GM23338 (cell line): ENCODE data around the gene KIF18A. TPM values are rescaled to one million over a fixed set of nuclear protein-coding genes. Genes with fewer than 3 reads are reported as not detected.

Experiments
- ATAC-seq: fragments of 200-7000 bp; cut with Tn5 transposase; 3 replicates; pipeline ENCODE4 v1.9.1; 2020
- DNase-seq: peaks from one replicate; pipeline ENCODE4 v3.0.0-alpha.2; 2015; ENCODE audit warnings: low spot score
- H2AFZ ChIP-seq: fragments of 200-600 bp; sonication (generic); 2 replicates; pipeline ENCODE4 v1.8.0; 2016; ENCODE audit warnings: antibody characterized with exemption, mild to moderate bottlenecking, moderate library complexity
- H3F3A ChIP-seq: fragments of 200-600 bp; sonication (generic); replicated peaks from 2 replicates; pipeline ENCODE4 v1.8.0; 2017; ENCODE audit warnings: antibody characterized with exemption, mixed run types, low read depth
- H3K27ac ChIP-seq: fragments of 200-600 bp; sonication (generic); 2 replicates; pipeline ENCODE4 v1.6.1; 2016; ENCODE audit warnings: low read depth
- H3K27me3 ChIP-seq: fragments of 200-600 bp; sonication (generic); 2 replicates; pipeline ENCODE4 v1.8.0; 2016; ENCODE audit warnings: mild to moderate bottlenecking, mixed run types, moderate library complexity; ENCODE audit not compliant: insufficient read depth
- H3K36me3 ChIP-seq: fragments of 200-600 bp; sonication (generic); 2 replicates; pipeline ENCODE4 v1.8.0; 2016; ENCODE audit warnings: mild to moderate bottlenecking; ENCODE audit not compliant: insufficient read depth
- H3K4me1 ChIP-seq: fragments of 200-600 bp; sonication (generic); 2 replicates; pipeline ENCODE4 v1.8.0; 2016; ENCODE audit warnings: mild to moderate bottlenecking, moderate library complexity; ENCODE audit not compliant: insufficient read depth
- H3K4me2 ChIP-seq: fragments of 200-600 bp; sonication (generic); 2 replicates; pipeline ENCODE4 v1.7.1; 2017; ENCODE audit warnings: mixed run types
- H3K4me3 ChIP-seq: fragments of 200-600 bp; sonication (generic); 2 replicates; pipeline ENCODE4 v1.6.1; 2016; ENCODE audit warnings: mixed run types
- H3K79me2 ChIP-seq: fragments of 200-600 bp; sonication (generic); replicated peaks from 2 replicates; pipeline ENCODE4 v1.8.0; 2017; ENCODE audit warnings: mild to moderate bottlenecking; ENCODE audit not compliant: insufficient read depth
- H3K9me2 ChIP-seq: fragments of 200-600 bp; sonication (generic); 2 replicates; pipeline ENCODE4 v1.8.0; 2017; ENCODE audit not compliant: insufficient read depth
- H4K20me1 ChIP-seq: fragments of 200-600 bp; sonication (generic); replicated peaks from 2 replicates; pipeline ENCODE4 v1.8.0; 2017; ENCODE audit warnings: mild to moderate bottlenecking; ENCODE audit not compliant: insufficient read depth
- H3K27ac Mint-ChIP-seq: 2 replicates; pipeline ENCODE4 v1.8.0; 2020; ENCODE audit warnings: inconsistent platforms, mild to moderate bottlenecking, moderate library complexity, mixed read lengths
- H3K27me3 Mint-ChIP-seq: 3 replicates; pipeline ENCODE4 v1.8.0; 2022; ENCODE audit warnings: low read depth, mild to moderate bottlenecking, moderate library complexity, mixed read lengths, inconsistent platforms; ENCODE audit not compliant: insufficient read depth, poor library complexity
- H3K36me3 Mint-ChIP-seq: 3 replicates; pipeline ENCODE4 v1.8.0; 2021; ENCODE audit warnings: low read depth, mild to moderate bottlenecking, inconsistent platforms, moderate library complexity, mixed read lengths
- H3K4me1 Mint-ChIP-seq: 3 replicates; pipeline ENCODE4 v1.8.0; 2020; ENCODE audit warnings: mild to moderate bottlenecking, inconsistent platforms, mixed read lengths
- H3K4me3 Mint-ChIP-seq: 3 replicates; pipeline ENCODE4 v1.8.0; 2021; ENCODE audit warnings: moderate library complexity, mild to moderate bottlenecking, inconsistent platforms, mixed read lengths
- H3K9me3 Mint-ChIP-seq: 3 replicates; pipeline ENCODE4 v1.8.0; 2020; ENCODE audit warnings: moderate library complexity, mild to moderate bottlenecking, inconsistent platforms, mixed read lengths
- CREB1 ChIP-seq: fragments of 250-450 bp; sonication (Bioruptor Pico); IDR thresholded peaks from 2 replicates; pipeline ENCODE4 v1.5.0; 2020; ENCODE audit warnings: low read depth, mild to moderate bottlenecking, moderate library complexity
- CTCF ChIP-seq, 2 experiments: fragments of 200-600 bp in 1 of 2; sonication (generic) in 1 of 2; conservative IDR thresholded peaks; 2 replicates each; pipeline versions ENCODE4 v1.5.1 to v1.6.1; 2016 to 2017; ENCODE audit warnings: antibody characterized with exemption in 2 of 2, low read depth in 2 of 2, mild to moderate bottlenecking in 2 of 2, moderate library complexity in 1 of 2
- ETS1 ChIP-seq: IDR thresholded peaks from 2 replicates; pipeline ENCODE4 v1.6.1; 2016; ENCODE audit warnings: antibody characterized with exemption
- JUNB ChIP-seq: IDR thresholded peaks from one replicate; pipeline ENCODE4 v1.6.1; 2016; ENCODE audit warnings: antibody characterized with exemption; ENCODE audit not compliant: unreplicated experiment
- REST ChIP-seq: IDR thresholded peaks from one replicate; pipeline ENCODE4 v1.6.1; 2018; ENCODE audit warnings: antibody characterized with exemption; ENCODE audit not compliant: unreplicated experiment
- STAT1 ChIP-seq: IDR thresholded peaks from one replicate; pipeline ENCODE4 v1.6.1; 2016; ENCODE audit warnings: antibody characterized with exemption; ENCODE audit not compliant: unreplicated experiment
- ZNF114 ChIP-seq: fragments of 250-450 bp; sonication (Bioruptor Pico); IDR thresholded peaks from 2 replicates; pipeline ENCODE4 v1.5.0; 2020; ENCODE audit warnings: mild to moderate bottlenecking, moderate library complexity
- ZNF331 ChIP-seq: fragments of 250-450 bp; sonication (Bioruptor Pico); IDR thresholded peaks from 2 replicates; pipeline ENCODE4 v1.5.0; 2020; ENCODE audit warnings: low read depth, mild to moderate bottlenecking, moderate library complexity
- polyA plus RNA-seq: library from polyadenylated mRNA; unstranded; fragments of >200 nt; fragmentation: Nextera tagmentation; extraction: Ambion mirVana; gene quantifications from 2 replicates; pipeline ENCODE4 v1.2.1, GENCODE V29; 2016
- total RNA-seq: library from RNA; depleted of rRNA; stranded (reverse); fragments of >200 nt; shearing (Covaris generic); gene quantifications from 2 replicates; pipeline ENCODE4 v1.2.3, GENCODE V29; 2014

The KIF18A gene
- total and polyA plus RNA-seq, 2 experiments from 2014 or later: 22.2 to 26.5 TPM

GRCh38 chr11:28043930-28044709 is 63.8 kb downstream of the KIF18A start:
- no peak overlapping the region for H3K27ac Mint-ChIP-seq
- H3K4me3 Mint-ChIP-seq: no peak overlapping the region
- no peak overlapping the region for H3K4me2 ChIP-seq
- DNase-seq: peak; percentile 1
- no peaks in the 10 kb centered on the region for H3K9me2 ChIP-seq
- no peaks in the 10 kb centered on the region for H3K79me2 ChIP-seq
- no peaks in the 10 kb centered on the region for H3K9me3 Mint-ChIP-seq
- H4K20me1 ChIP-seq: peaks cover 6% of the 10 kb centered on the region; the same call in 1 of the 2 replicates
- H3K27me3 Mint-ChIP-seq: no peaks in the 10 kb centered on the region
- no peak for ATAC-seq
- H3K4me1 ChIP-seq: 0 out of 2 replicates have a peak, but pooled peaks cover 7% of the 10 kb centered on the region
- no peaks in the 10 kb centered on the region for H3K36me3 Mint-ChIP-seq
- no peaks in the 10 kb centered on the region for H3K27me3 ChIP-seq
- no peaks in the 10 kb centered on the region for H3K4me1 Mint-ChIP-seq
- no peak for TF ChIP-seq ETS1
- H2AFZ ChIP-seq: no peak overlapping the region
- H3K27ac ChIP-seq: no peak overlapping the region
- no peak overlapping the region for H3K4me3 ChIP-seq
- no peaks in the 10 kb centered on the region for H3F3A ChIP-seq
- no peaks in the 10 kb centered on the region for H3K36me3 ChIP-seq

GRCh38 chr11:28040384-28040783 is 67.6 kb downstream of the KIF18A start:
- no peaks in the 10 kb centered on the region for H3K27me3 ChIP-seq
- Mint-ChIP-seq H3K27me3 (no peaks in the 10 kb centered on the region), H3K4me3 (no peak overlapping the region), H3K27ac (no peak overlapping the region), H3K4me1 (no peaks in the 10 kb centered on the region), H3K9me3 (no peaks in the 10 kb centered on the region), H3K36me3 (no peaks in the 10 kb centered on the region)
- H3K4me1 ChIP-seq: 0 out of 2 replicates have a peak, but pooled peaks cover 7% of the 10 kb centered on the region
- H3K79me2 ChIP-seq: no peaks in the 10 kb centered on the region
- H3K27ac ChIP-seq: no peak overlapping the region
- no peak overlapping the region for H3K4me2 ChIP-seq
- no peak for ATAC-seq
- H3K4me3 ChIP-seq: no peak overlapping the region
- DNase-seq: no peak
- H3K36me3 ChIP-seq: no peaks in the 10 kb centered on the region; the same call in 1 of the 2 replicates
- no peaks in the 10 kb centered on the region for H3F3A ChIP-seq
- peaks cover 6% of the 10 kb centered on the region; the same call in 1 of the 2 replicates for H4K20me1 ChIP-seq
- no peaks in the 10 kb centered on the region for H3K9me2 ChIP-seq
- H2AFZ ChIP-seq: no peak overlapping the region
- TF ChIP-seq CTCF (conservative IDR thresholded peaks at IDR 0.05; ENCODE audit: low read depth in 2 of 2): no peak
- TF ChIP-seq JUNB: no peak
- TF ChIP-seq ZNF114: no peak
- TF ChIP-seq ZNF331 (CRISPR knock-in tag): no peak
- no peak for TF ChIP-seq CREB1 (CRISPR knock-in tag)
- no peak for TF ChIP-seq REST
- no peak for TF ChIP-seq STAT1
